Central memory CD8-positive, alpha-beta T cell (primary cell): ENCODE results near the gene SCN3B.

Source experiments
- ATAC-seq: fragments of 150-1000 bp; cut with Tn5 transposase; replicated peaks from 2 replicates; pipeline ENCODE4 v1.10.0; 2022; ENCODE audit warnings: mild to moderate bottlenecking, moderate FRiP score, moderate number of reproducible peaks; ENCODE audit not compliant: poor library complexity, severe bottlenecking; ENCODE audit errors: extremely low read depth
- DNase-seq, 2 donors: peaks; one replicate each; pipeline ENCODE4 v3.0.0; 2021; ENCODE audit warnings: low spot score in 2 of 2
- H3K27ac Mint-ChIP-seq: one replicate; pipeline ENCODE4 v1.8.0; 2022; ENCODE audit warnings: low read depth, mild to moderate bottlenecking, moderate library complexity, mixed read lengths
- H3K27me3 Mint-ChIP-seq: one replicate; pipeline ENCODE4 v1.8.0; 2022; ENCODE audit warnings: mixed read lengths
- H3K36me3 Mint-ChIP-seq: one replicate; pipeline ENCODE4 v1.8.0; 2022; ENCODE audit warnings: mild to moderate bottlenecking, moderate library complexity, mixed read lengths; ENCODE audit not compliant: insufficient read depth
- H3K4me1 Mint-ChIP-seq: one replicate; pipeline ENCODE4 v1.8.0; 2022; ENCODE audit warnings: mixed read lengths
- H3K4me3 Mint-ChIP-seq: one replicate; pipeline ENCODE4 v1.8.0; 2022; ENCODE audit warnings: mild to moderate bottlenecking, moderate library complexity, mixed read lengths
- H3K9me3 Mint-ChIP-seq: one replicate; pipeline ENCODE4 v1.8.0; 2022; ENCODE audit warnings: mixed read lengths

The SCN3B gene

GRCh38 chr11:123654566-123655081, at the start of gene SCN3B:
Gene SCN3B (minus strand): TSS chr11:123654624. CDS start chr11:123653801, 823 bp downstream.
- no peak for ATAC-seq
- Mint-ChIP-seq H3K27me3 (peaks cover 40% of the 10 kb centered on the region), H3K4me3 (peak within 1 kb of the TSS; percentile 49), H3K4me1 (peaks cover 11% of the 10 kb centered on the region), H3K27ac (no peak within 1 kb of the TSS), H3K9me3 (peaks cover 16% of the 10 kb centered on the region), H3K36me3 (peaks cover 3% of the 10 kb centered on the region)
- DNase-seq = no peak

GRCh38 chr11:123702696-123703095, 48.3 kb upstream of the SCN3B start:
- H3K27me3 Mint-ChIP-seq = peaks cover 49% of the 10 kb centered on the region
- H3K4me1 Mint-ChIP-seq = no peaks in the 10 kb centered on the region
- H3K27ac Mint-ChIP-seq = no peak overlapping the region
- no peaks in the 10 kb centered on the region for H3K36me3 Mint-ChIP-seq
- DNase-seq (no peak), ATAC-seq (no peak)
- H3K9me3 Mint-ChIP-seq = no peaks in the 10 kb centered on the region
- no peak overlapping the region for H3K4me3 Mint-ChIP-seq

DNA sequence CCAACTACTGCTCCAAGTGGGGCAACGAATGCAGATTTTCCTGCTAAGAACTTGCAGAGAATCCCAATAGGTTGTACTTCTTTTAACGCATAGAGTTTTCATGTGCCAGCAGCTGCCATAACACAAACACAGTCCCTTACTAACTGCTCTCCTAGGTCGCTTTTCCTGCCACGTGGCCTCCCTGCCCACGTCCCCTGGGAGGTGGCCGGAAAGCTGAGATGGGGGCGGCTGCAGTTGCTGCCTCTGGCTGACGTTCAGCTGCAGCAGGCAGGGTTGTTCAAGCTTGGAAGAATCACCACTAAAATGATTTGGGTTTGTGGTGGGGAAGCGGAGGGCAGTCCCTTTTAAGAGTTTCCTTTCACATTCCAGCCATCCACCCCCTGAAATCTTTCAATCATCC, 47.7 kb upstream of the SCN3B start:
- Mint-ChIP-seq H3K4me3 (no peak overlapping the region), H3K4me1 (no peaks in the 10 kb centered on the region), H3K36me3 (no peaks in the 10 kb centered on the region), H3K9me3 (no peaks in the 10 kb centered on the region), H3K27me3 (peaks cover 55% of the 10 kb centered on the region), H3K27ac (no peak overlapping the region)
- ATAC-seq (no peak), DNase-seq (no peak)

DNA sequence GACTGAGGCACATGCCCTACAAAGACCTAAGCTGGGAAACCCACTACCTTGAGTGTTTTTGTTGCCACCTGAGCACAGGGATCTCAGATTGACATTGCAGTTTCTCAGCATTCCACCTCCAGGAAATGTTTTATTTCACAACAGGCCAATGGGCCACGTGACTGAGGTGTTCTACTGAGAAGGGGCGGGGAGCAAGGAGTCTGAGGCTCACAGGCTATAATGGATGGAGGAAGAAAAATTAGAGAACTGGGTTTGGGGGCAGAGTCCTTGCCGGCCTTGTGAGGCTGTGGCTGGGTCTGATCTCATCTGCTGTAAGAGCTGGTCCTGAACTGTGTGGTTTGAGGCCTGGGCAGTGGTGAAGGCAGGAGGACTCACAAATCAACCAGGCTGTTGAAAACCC, 46.3 kb upstream of the SCN3B start:
- Mint-ChIP-seq H3K27me3 (peaks cover 68% of the 10 kb centered on the region), H3K9me3 (no peaks in the 10 kb centered on the region), H3K36me3 (no peaks in the 10 kb centered on the region), H3K4me3 (no peak overlapping the region), H3K27ac (no peak overlapping the region), H3K4me1 (no peaks in the 10 kb centered on the region)
- DNase-seq (no peak), ATAC-seq (no peak)

DNA sequence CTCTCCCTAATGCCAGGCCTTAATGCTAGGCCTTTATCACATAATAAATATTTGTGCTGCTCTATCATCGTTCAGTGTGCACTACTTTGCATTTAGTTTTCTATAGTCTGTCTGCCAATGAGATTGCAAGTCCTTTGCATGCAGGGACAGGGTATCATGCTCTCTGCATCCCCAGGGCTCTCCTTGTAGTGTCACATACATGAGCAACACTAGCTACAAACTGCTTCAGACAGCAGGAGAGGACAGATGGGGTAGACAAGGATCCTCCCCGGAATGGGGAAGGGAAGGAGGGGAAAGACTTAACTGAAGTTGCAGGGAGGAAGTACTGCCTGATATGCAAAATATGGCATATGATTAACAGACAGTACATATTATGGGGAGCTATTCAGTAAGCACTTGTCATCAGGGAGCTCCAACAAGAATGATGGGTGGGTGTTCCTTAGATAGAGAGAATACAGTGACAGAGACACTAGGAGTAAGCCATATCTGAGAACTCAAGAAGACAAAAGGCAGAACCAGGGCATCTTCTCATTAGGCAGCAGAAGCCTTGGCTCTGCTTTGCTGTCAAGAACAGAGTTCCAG, 44.2 kb upstream of the SCN3B start:
- no peaks in the 10 kb centered on the region for H3K36me3 Mint-ChIP-seq
- DNase-seq (no peak), ATAC-seq (no peak)
- no peaks in the 10 kb centered on the region for H3K4me1 Mint-ChIP-seq
- no peak overlapping the region for H3K4me3 Mint-ChIP-seq
- H3K9me3 Mint-ChIP-seq = no peaks in the 10 kb centered on the region
- H3K27me3 Mint-ChIP-seq = peaks cover 72% of the 10 kb centered on the region
- no peak overlapping the region for H3K27ac Mint-ChIP-seq

DNA sequence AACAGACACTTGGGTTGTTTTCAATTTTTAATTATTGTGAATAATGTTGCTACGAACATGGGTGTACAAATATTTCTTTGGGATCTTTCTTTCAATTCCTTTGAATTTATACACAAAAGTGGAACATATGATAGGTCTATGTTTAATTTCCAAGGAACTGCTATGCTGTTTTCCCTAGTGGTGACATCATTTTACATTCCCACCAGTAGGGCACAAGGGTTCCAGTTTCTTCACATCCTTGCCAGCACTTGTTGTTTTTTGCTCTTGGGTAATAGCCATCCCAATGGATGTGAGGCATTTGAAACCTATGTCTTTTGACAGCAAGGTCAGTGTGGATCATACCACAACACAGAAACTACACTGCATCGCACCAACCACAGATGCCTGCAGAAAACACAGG, 41.8 kb upstream of the SCN3B start:
- H3K4me3 Mint-ChIP-seq = no peak overlapping the region
- DNase-seq (no peak), ATAC-seq (no peak)
- peaks cover 77% of the 10 kb centered on the region for H3K27me3 Mint-ChIP-seq
- no peaks in the 10 kb centered on the region for H3K9me3 Mint-ChIP-seq
- H3K36me3 Mint-ChIP-seq = no peaks in the 10 kb centered on the region
- H3K4me1 Mint-ChIP-seq = no peaks in the 10 kb centered on the region
- no peak overlapping the region for H3K27ac Mint-ChIP-seq

- no peak for ATAC-seq
- H3K27me3 Mint-ChIP-seq = peaks cover 77% of the 10 kb centered on the region
- no peak overlapping the region for H3K27ac Mint-ChIP-seq
- no peak for DNase-seq
- H3K4me3 Mint-ChIP-seq = no peak overlapping the region
- no peaks in the 10 kb centered on the region for H3K36me3 Mint-ChIP-seq
- H3K9me3 Mint-ChIP-seq = no peaks in the 10 kb centered on the region
- no peaks in the 10 kb centered on the region for H3K4me1 Mint-ChIP-seq
Measured at GRCh38 chr11:123695231-123695630, 40.8 kb upstream of the SCN3B start.

DNA sequence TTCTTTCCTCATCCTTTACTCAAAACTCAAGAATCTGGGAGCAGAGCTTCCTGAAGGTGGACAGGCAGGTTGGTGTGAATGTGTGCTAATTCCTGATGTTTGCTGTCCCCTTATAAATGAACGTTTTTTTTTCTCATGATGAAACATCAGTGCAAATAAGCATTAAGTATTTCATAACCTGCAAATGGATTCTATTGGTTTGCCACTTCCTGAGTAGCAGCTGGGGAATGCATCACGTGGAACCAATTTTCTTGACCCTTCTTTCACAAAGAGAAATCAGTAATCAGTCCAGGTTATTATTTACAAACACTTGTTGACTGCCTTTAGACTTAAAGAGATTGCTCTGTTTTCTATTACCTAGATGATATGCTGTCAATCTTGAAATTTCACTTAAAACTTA, 40.1 kb upstream of the SCN3B start:
- no peaks in the 10 kb centered on the region for H3K36me3 Mint-ChIP-seq
- H3K27ac Mint-ChIP-seq = no peak overlapping the region
- H3K4me3 Mint-ChIP-seq = no peak overlapping the region
- peaks cover 84% of the 10 kb centered on the region for H3K27me3 Mint-ChIP-seq
- no peak for ATAC-seq
- H3K9me3 Mint-ChIP-seq = no peaks in the 10 kb centered on the region
- H3K4me1 Mint-ChIP-seq = no peaks in the 10 kb centered on the region
- DNase-seq = no peak

GRCh38 chr11:123692961-123693360, 38.5 kb upstream of the SCN3B start:
- Mint-ChIP-seq H3K36me3 (no peaks in the 10 kb centered on the region), H3K4me3 (no peak overlapping the region), H3K4me1 (no peaks in the 10 kb centered on the region), H3K27me3 (peaks cover 89% of the 10 kb centered on the region), H3K27ac (no peak overlapping the region), H3K9me3 (no peaks in the 10 kb centered on the region)
- no peak for ATAC-seq
- no peak for DNase-seq

DNA sequence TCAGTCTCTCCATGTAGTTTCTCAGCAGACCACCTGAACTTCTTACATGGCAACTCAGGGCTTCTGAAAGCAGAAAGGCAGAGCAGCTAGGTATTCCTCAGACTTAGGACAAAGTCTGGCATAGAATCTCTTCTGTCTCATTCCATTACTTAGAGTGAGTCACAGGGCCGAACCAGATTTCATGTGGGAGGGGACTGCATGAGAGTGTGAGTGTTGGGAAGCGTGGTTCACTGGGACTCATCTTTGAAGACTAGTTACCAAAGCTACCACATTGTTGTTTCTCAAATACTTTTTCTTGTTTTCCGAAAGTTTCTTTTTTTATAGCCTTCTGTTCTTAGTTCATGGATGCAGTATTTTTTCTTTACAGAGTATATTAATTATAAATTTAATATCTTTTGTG, 36.1 kb upstream of the SCN3B start:
- no peaks in the 10 kb centered on the region for H3K36me3 Mint-ChIP-seq
- no peak overlapping the region for H3K4me3 Mint-ChIP-seq
- no peaks in the 10 kb centered on the region for H3K9me3 Mint-ChIP-seq
- no peaks in the 10 kb centered on the region for H3K4me1 Mint-ChIP-seq
- no peak overlapping the region for H3K27ac Mint-ChIP-seq
- DNase-seq (no peak), ATAC-seq (no peak)
- peaks cover 78% of the 10 kb centered on the region for H3K27me3 Mint-ChIP-seq

GRCh38 chr11:123684601-123685000, 30.2 kb upstream of the SCN3B start:
- no peak overlapping the region for H3K4me3 Mint-ChIP-seq
- DNase-seq = no peak
- no peaks in the 10 kb centered on the region for H3K36me3 Mint-ChIP-seq
- no peak overlapping the region for H3K27ac Mint-ChIP-seq
- H3K27me3 Mint-ChIP-seq = peaks cover 56% of the 10 kb centered on the region
- no peaks in the 10 kb centered on the region for H3K9me3 Mint-ChIP-seq
- no peaks in the 10 kb centered on the region for H3K4me1 Mint-ChIP-seq
- no peak for ATAC-seq

DNA sequence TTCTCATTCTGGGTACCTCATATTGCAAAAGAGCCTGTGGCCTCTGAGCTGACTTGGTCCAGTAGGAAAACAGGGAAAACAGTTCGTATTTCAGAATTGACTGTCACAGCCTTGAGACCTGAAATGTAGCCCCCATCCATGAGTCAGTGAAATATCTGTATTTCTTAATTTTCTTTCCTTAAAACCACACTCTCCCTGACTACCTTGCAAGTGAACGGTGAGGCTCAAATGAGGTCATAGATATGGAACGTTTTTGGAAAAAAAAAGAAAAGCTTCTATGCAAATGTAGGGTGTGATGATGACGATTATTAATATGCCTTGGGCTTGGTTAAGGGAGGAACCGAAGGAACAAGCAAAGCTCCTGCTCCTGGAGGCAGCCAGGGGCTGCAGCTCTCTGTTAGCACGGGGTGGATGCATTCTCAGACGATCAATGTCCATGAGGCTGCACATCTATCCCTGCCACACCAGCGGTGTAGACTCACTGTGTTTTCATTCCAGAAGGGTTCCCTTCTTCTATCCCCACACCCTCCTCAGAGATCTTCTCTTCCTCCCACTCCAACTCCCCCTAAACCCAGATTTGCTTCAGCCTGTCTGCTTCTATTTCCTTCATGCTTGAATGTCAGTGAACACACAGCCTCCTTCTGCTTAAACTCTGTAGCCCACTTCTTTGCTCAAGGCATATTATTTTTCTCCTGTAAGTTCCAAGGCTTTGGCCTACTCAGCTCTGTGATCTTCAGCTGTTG, 29.2 kb upstream of the SCN3B start:
- Mint-ChIP-seq H3K36me3 (no peaks in the 10 kb centered on the region), H3K4me1 (no peaks in the 10 kb centered on the region), H3K9me3 (no peaks in the 10 kb centered on the region), H3K27me3 (peaks cover 46% of the 10 kb centered on the region), H3K4me3 (no peak overlapping the region), H3K27ac (no peak overlapping the region)
- ATAC-seq (no peak), DNase-seq (no peak)

DNA sequence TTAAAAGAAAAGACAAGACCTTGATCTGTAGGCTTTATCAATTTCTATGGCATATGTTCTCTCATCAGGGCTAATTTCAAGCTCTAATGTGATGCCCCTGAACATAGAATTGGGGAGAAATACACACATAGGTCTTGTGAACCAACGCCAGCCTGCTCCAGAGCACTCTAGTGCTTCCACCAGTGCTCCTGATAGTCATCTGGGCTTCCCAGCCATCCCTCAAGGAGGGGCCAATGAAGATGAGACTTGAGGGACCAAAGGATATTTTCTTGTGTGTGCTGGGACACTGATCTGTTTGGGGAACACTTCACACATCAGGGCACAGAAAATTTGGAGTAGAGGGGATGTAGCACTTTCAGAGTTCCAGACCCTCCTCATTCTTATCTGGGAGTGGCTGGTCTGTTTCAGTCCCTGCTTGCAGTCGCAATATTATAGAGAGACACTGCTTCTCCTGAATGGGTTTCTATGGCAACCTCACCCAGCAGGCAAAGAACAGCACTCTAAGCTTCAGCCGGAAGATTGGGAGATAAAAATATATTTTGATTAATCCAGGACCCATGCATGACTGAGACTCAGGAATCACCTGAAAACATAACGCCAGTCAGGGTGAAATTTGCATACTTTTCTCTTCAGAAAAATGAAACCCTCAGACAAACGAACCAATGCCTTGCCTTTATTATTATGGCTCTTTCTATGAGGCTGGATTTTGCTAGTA, 28.4 kb upstream of the SCN3B start:
- H3K27me3 Mint-ChIP-seq = peaks cover 39% of the 10 kb centered on the region
- H3K9me3 Mint-ChIP-seq = no peaks in the 10 kb centered on the region
- ATAC-seq (no peak), DNase-seq (no peak)
- no peak overlapping the region for H3K4me3 Mint-ChIP-seq
- H3K36me3 Mint-ChIP-seq = no peaks in the 10 kb centered on the region
- H3K4me1 Mint-ChIP-seq = no peaks in the 10 kb centered on the region
- no peak overlapping the region for H3K27ac Mint-ChIP-seq
